ENCODE data around the gene MAPK13.

The MAPK13 gene

DNA sequence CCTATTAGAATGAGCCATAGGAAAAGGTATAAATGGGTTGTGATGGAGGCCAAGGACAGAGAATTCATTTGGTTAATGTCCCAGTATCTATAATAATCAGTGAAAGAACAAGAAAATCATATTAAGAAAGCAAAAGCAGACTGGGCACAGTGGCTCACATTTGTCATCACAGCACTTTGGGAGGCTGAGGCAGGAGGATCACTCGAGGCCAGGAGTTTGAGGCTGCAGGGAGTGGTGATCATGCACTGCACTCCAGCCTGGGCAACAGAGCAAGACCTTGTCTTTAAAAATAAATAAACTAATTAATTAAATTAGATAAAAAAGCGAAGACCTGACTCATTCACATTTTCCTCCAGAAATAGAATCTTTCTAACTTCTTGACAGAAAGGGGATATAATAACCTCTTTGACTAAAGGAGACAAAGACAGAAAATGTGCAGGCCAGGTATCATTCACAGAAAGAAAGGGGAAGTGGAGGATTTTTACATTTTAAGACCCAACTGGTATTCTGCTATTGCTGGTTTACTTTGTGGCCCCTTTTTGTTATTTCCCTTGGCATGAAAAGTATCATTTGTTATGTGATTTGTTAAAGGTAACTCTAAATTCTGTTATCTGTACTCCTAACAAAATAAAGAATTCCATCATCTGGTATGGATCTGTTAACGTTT lies 31.9 kb upstream of the MAPK13 start:
- no peak for DNase-seq (ENCODE audit: low read depth in 1 of 2, low spot score in 1 of 2)
- Histone ChIP-seq H3K4me3 (replicated peaks; ENCODE audit: insufficient read depth, low read length) (no peak overlapping the region), H3K27me3 (ENCODE audit: insufficient read depth, poor library complexity, severe bottlenecking) (no peaks in the 10 kb centered on the region), H3K27ac (replicated peaks) (no peak overlapping the region)
- no peak for TF ChIP-seq GABPA (IDR thresholded peaks at IDR 0.05; ENCODE audit: low read depth)
- peak; percentile 85 for TF ChIP-seq SPI1 (IDR thresholded peaks at IDR 0.05; ENCODE audit: borderline replicate concordance, low read depth)

DNA sequence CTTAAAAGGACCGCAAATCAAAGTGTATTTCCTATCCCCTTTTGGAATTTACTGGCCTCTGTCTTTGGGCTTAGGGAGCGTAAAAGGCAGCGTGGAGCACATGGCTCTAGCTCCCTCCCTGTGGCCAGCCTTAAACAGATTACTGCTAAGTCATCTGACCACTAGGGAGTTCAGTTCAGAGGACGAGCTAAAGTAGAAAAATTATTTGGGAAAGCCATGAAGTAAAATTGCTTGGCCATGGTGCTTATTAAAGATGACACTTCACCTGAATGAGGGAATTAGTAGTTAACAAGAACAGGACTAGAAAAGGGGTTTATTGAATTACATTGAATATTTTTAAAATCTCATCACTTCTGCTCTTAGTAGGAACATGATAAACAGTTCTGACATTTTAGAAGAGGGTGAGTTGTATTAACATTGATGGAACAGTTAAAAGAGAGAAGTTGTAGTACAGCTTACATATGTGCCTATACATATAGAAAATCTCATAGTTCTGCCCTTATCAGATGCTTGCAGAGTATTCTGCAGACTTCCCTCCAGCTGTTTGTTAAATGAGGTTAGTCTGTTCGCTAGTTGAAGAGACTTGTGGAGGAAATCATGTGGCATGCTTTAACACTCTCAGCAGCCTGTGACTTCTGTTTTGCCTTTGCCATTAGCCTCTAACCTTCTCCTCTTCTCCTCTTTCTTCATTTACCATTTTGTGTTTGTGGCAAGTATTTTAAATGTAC lies 31.2 kb upstream of the MAPK13 start:
- H3K27ac ChIP-seq (replicated peaks): no peak overlapping the region
- TF ChIP-seq, protein P1, sequence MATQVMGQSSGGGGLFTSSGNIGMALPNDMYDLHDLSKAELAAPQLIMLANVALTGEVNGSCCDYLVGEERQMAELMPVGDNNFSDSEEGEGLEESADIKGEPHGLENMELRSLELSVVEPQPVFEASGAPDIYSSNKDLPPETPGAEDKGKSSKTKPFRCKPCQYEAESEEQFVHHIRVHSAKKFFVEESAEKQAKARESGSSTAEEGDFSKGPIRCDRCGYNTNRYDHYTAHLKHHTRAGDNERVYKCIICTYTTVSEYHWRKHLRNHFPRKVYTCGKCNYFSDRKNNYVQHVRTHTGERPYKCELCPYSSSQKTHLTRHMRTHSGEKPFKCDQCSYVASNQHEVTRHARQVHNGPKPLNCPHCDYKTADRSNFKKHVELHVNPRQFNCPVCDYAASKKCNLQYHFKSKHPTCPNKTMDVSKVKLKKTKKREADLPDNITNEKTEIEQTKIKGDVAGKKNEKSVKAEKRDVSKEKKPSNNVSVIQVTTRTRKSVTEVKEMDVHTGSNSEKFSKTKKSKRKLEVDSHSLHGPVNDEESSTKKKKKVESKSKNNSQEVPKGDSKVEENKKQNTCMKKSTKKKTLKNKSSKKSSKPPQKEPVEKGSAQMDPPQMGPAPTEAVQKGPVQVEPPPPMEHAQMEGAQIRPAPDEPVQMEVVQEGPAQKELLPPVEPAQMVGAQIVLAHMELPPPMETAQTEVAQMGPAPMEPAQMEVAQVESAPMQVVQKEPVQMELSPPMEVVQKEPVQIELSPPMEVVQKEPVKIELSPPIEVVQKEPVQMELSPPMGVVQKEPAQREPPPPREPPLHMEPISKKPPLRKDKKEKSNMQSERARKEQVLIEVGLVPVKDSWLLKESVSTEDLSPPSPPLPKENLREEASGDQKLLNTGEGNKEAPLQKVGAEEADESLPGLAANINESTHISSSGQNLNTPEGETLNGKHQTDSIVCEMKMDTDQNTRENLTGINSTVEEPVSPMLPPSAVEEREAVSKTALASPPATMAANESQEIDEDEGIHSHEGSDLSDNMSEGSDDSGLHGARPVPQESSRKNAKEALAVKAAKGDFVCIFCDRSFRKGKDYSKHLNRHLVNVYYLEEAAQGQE (IDR thresholded peaks at IDR 0.05; ENCODE audit: insufficient replicate concordance, low read depth): no peak
- no peak for TF ChIP-seq POLR2AphosphoS5 (IDR thresholded peaks at IDR 0.05; ENCODE audit: low read depth)

DNA sequence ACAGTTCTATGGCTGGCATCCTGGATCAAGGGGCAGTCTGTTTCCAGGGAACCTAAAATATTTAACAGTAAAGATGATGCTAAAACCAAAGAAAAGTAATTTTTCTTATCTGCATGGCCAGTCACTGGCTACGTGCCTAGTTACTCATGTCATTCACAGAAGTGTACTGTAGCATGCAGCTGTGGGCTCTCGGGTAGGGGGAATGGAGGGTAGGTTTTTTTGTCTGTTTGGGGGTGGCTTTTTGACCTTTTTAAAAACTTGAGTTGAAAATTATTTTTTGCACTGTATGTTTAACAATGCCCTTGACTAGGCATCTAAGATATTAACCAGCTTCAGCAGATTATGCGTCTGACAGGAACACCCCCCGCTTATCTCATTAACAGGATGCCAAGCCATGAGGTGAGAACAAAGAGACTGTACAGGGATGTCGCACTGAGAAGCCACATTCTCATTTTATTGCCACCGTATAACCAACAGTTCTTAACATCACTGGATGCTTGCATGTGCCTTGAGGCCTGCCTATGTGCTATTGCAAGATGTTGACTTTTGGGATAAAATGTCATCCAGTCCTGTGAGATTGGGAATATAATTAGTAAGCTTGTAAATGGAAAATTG lies 30.3 kb upstream of the MAPK13 start:
- H3K27me3 ChIP-seq (ENCODE audit: insufficient read depth, poor library complexity, severe bottlenecking): no peaks in the 10 kb centered on the region
- no peak overlapping the region for H3K4me3 ChIP-seq (replicated peaks; ENCODE audit: insufficient read depth, low read length)
- DNase-seq (ENCODE audit: low read depth in 1 of 2, low spot score in 1 of 2): no peak
- H3K27ac ChIP-seq (replicated peaks): no peak overlapping the region
- TF ChIP-seq, protein P1 (IDR thresholded peaks at IDR 0.05; ENCODE audit: insufficient replicate concordance, low read depth): no peak
- TF ChIP-seq POLR2AphosphoS5 (IDR thresholded peaks at IDR 0.05; ENCODE audit: low read depth) (no peak), SPI1 (IDR thresholded peaks at IDR 0.05; ENCODE audit: borderline replicate concordance, low read depth) (no peak)

More for the DNA sequence above, 31.2 kb upstream of the MAPK13 start:
- no peak for DNase-seq (ENCODE audit: low read depth in 1 of 2, low spot score in 1 of 2)
- Histone ChIP-seq H3K4me3 (replicated peaks; ENCODE audit: insufficient read depth, low read length) (no peak overlapping the region), H3K27me3 (ENCODE audit: insufficient read depth, poor library complexity, severe bottlenecking) (no peaks in the 10 kb centered on the region)

DNA sequence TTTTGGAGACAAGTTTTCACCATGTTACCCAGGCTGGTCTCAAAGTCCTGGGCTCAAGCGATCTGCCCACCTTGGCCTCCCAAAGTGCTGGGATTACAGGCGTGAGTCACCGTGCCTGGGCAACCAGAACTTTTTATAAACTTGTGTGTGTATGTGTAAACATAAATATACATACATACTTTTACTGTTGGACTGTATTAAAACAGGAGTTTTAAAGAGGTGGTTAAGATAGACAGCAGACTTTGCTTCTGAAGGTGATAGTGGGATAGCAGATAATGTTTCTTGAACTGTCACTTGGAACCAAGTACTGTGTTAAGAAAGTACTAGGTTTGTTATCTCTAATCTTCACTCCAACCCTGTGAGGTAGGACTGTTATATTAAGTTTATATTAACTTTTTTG lies 28.6 kb upstream of the MAPK13 start:
- TF ChIP-seq, protein P1 (IDR thresholded peaks at IDR 0.05; ENCODE audit: insufficient replicate concordance, low read depth): no peak
- TF ChIP-seq, protein P2, sequence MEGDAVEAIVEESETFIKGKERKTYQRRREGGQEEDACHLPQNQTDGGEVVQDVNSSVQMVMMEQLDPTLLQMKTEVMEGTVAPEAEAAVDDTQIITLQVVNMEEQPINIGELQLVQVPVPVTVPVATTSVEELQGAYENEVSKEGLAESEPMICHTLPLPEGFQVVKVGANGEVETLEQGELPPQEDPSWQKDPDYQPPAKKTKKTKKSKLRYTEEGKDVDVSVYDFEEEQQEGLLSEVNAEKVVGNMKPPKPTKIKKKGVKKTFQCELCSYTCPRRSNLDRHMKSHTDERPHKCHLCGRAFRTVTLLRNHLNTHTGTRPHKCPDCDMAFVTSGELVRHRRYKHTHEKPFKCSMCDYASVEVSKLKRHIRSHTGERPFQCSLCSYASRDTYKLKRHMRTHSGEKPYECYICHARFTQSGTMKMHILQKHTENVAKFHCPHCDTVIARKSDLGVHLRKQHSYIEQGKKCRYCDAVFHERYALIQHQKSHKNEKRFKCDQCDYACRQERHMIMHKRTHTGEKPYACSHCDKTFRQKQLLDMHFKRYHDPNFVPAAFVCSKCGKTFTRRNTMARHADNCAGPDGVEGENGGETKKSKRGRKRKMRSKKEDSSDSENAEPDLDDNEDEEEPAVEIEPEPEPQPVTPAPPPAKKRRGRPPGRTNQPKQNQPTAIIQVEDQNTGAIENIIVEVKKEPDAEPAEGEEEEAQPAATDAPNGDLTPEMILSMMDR (IDR thresholded peaks at IDR 0.05; ENCODE audit: insufficient read depth, low read length): no peak
- TF ChIP-seq SPI1 (IDR thresholded peaks at IDR 0.05; ENCODE audit: borderline replicate concordance, low read depth) (no peak), GABPA (IDR thresholded peaks at IDR 0.05; ENCODE audit: low read depth) (no peak)
- H3K4me3 ChIP-seq (replicated peaks; ENCODE audit: insufficient read depth, low read length): no peak overlapping the region
- no peaks in the 10 kb centered on the region for H3K27me3 ChIP-seq (ENCODE audit: insufficient read depth, poor library complexity, severe bottlenecking)
- DNase-seq (ENCODE audit: low read depth in 1 of 2, low spot score in 1 of 2): no peak
- no peak overlapping the region for H3K27ac ChIP-seq (replicated peaks)

All from HL-60 (cell line).